HG03045 (cell line): ENCODE measurements around the gene CHST2.

Source experiments
- ATAC-seq: cut with Tn5 transposase; IDR thresholded peaks from one replicate; pipeline ENCODE4 v1.9.1; 2021; ENCODE audit warnings: mild to moderate bottlenecking, moderate library complexity; ENCODE audit not compliant: unreplicated experiment

The CHST2 gene

DNA sequence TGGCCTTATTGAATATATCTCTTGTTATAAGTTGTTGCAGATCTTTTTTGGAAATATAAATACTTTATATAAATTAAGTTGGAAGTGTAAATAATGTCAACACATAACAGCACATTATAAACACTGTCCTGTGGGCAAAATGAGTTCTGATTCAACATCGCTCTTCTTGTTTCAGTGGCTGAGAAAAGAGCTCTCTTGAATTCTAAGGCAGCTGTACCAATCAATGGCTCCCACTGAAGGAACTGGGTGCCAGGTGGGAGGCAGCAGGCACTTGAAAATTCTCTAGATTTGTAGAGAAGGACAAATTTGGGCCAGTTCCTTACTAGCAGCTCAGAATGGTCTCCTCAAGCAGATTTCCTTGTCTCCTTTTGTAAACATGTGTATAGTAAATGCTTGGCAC, 45.6 kb downstream of the CHST2 start:
- ATAC-seq: no peak

DNA sequence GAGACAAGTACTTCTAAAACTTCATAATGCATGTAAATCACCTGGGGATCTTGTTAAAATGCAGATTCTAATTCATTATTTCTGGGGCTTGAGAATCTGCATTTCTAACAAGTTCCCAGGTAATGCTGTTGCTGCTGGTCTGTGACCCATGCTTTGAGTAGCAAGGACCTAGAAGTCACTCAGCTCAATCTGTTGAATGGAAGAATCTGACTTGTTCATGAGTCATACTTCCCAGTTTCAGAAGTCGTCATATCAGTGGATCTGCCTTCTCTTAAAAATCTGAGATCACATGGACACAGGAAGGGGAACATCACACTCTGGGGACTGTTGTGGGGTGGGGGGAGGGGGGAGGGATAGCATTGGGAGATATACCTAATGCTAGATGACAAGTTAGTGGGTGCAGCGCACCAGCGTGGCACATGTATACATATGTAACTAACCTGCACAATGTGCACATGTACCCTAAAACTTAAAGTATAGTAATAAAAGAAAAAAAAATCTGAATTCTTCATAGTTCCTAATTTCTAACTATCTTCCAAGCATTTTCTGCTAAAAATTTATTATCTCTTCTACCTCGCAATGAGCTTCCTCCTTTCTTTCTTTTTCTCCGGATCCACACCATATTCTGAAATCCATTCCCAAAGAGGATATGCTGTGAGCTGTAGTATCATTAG, 46.2 kb downstream of the CHST2 start:
- ATAC-seq: peak; percentile 74

DNA sequence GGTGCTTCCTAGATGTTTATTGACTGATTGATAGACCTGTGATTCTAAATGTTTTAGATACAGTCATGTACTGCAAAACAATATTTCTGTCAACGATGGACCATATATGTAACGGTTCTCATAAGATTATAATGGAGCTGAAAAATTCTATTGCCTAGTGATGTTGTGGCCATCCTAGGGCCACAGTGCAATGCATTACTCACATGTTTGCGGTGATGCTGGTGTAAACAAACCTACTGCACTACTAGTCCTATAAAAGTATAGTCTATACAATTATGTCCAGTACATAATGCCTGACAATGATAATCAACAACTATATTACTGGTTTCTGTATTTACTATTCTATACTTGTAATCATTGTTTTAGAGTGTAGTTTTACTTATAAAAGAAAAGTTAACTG, 46.8 kb downstream of the CHST2 start:
- ATAC-seq: no peak

DNA sequence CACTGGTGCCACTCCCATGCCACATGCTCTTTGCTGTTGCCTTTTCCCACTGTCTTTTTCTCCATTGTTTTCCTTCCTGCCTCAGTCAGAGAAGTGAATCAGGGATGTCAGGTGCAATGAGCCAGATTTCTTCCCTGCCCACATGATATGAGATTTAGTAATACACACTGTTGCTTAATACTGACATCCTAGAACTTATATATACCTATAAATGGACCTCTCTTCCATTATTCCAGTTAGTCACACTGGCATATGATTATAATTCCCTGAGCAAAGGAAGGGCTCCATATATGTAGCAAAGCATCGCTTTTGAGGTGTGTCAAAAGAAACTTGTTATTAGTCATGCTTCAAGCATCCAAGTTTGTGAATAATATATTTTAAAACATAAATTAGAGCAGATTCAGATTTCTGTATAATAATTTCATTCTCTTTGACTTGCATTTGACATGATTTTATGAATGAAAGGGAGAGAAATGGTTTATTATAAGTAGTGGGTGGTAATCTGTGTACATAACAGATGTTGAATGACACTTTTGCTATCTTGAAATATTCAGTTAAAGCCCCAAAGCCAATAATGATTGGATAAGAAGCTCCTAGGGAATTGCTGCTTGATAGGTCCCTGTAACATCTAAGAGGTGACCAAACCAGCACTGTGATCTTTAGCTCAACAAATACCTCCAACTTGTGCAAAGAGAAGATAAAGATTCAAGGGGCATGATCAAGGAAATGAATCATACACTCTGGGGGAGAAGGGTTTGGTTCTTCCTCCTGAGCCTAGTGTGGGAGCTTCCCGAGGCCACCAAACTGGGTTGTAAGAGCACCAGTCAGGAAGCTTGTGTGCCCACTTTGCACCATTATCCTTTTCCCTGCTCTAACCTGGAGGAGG, 48.6 kb downstream of the CHST2 start:
- no peak for ATAC-seq

DNA sequence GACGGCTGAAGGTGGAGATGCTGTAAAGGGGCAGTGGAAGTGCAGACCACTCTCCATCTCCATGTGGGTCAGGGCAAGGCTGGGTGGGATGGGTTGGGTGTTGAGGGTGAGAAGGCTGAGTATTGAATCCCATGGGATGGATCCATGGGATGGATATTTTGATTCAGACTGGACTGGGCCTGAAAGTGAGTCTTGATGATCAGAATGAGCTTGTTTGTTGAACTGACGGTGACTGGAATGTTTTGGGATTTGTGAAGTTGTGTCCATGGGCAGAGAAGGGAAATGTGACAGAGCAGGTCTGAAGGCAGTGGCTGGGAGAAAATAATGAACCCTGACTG, 49.3 kb downstream of the CHST2 start:
- no peak for ATAC-seq

DNA sequence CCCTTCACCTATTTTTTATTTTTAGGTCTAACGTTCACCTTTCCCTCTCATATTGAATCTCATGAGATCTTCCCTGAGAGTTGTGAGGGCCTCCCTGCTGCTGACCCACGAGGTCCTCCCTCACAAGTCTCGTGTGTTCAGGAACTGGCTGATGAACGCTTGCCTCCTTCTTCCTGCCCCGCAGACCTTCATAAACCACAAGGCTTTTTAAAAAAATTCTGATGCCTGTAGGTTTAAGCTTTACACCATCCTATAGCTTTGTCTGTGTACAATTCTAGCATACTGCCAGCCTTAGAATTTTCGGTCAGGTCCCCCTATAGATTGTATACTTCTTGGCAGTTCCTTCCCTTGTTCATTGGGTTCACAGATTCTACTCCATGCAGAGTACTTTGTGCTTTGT, 50.5 kb downstream of the CHST2 start:
- no peak for ATAC-seq

DNA sequence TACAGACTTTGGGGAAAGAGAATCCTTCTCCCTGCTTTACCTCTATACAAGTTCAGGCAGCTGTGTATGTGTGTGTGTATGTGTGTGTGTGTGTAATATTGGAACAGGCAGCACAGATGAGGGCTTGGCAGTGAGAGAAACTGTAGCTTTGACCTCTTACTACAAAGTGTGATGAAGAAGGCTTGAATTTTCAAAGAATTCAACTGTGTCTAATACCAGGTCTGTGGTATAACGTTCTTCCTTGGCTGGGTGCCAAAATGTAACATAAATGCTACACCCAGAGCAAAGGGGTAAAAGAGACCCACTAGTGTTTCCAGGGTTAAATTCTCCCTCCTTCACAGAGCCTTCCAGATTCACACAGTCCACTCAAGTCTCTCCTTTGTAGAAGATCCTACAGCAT, 51.1 kb downstream of the CHST2 start:
- no peak for ATAC-seq

DNA sequence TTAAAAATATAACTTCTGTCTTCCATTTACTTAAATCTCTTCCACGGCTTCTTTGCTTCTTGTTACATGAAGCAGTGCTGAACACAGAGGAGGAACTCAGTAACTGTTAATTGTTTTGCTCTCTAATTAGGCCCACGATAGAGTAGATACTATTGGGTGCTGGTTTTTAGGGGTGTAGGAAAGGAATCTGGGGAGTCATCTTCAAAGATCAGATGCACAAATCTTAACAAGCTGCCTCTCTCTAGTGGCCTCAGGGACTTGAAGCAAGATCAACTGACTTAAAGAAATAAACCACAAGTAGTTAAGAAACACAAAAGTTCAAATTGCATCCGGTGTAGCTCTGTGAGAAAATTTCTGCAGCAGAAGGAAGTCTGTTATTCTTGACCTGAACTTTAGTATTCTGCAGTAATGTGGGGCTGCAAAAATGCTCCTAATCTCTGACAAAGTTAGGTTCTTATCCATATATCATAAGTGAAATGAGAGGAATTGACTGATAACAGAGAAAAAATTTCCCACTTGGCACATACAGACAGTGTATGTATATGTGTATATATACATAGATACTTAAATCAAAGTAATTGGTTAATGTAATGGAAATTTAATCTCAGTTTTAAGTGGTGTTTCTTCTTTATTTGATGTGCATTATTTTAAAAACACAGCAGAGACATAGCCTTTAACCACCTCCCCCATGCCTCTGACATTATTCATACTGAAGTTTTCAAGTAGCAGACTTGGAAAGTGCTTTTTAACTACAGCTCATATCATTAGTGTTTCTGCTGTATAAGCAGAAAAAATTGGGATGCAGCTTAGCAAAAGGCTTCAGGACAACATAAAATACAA, 51.8 kb downstream of the CHST2 start:
- peak; percentile 57 for ATAC-seq

DNA sequence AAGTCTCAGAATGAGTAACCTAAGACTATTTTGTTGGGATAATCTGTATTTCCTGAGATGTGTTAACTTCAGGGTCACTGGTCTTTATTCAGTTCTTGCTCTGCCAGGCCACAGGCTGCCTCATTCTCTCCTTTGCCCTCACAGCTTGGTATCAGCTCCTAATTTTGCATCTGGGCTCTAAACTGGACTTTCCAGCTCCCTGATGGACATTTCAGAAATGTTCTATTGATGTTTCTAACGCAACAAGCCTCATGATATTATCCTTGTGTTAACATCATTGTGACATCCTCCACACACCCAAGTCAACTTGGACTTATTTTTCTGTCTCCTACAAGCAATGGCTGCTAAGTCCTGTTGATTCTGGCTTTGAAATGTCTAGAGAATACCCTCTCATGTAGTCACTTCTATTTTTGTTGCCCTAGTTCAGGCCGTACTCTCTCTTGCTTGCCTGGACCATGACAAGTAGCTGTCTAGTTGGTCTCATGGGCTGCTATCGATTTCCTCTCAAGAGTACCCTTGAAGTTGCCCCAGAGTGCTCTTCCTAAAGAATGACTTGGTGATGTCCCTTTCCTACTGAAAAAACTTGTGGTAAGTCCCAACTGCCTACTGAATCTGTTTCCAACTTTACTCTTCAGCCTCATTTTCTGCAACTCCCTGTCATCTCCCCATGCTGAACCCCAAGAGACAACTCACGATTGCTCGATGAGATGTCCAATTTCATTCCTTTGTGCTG, 52.7 kb downstream of the CHST2 start:
- ATAC-seq: no peak

DNA sequence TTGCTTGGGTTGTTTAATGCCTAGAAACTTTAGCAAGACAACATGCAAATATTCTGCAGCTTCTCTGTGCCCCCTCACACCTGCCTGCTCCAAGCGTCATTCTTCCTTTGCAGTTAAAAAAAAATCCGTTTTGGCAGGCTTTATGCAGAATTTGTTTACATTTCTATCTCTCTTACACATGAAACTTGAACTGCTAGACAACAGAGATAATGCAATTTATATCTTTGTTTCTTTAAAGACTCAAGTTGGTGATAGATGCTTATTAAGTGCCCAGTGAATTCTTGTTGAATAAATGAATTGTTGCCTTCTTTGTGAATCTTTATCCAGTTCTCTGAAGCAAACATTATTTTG, 53.2 kb downstream of the CHST2 start:
- ATAC-seq: no peak

DNA sequence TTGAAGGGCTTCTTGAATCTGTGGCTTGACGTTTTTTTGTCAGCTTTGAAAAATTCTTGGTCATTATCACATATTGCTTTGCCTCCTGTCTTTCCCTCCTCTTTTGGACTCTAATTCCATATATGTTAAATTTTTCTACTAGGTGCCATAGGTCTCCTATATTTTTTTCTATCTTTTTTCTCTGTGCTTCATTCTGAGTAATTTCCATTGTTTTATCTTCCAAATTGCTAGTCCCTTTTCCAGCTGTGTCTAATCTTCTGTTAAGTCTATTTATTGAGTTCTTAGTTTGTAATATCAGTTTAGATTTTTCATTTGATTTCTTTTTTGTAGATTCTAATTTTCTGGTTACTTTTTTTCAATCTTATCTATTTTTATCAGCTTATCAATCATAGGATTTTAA, 53.7 kb downstream of the CHST2 start:
- ATAC-seq: no peak
